AG09319 (cell line): ENCODE measurements around the gene CCSER1.
"Not testable (repeated sequence)": the region's sequence is repeated elsewhere in the genome, so short reads cannot be mapped to it uniquely, and the experiment has no call there.

Experiments used
- DNase-seq: peaks from one replicate; pipeline ENCODE4 v3.0.0-alpha.2; 2010; ENCODE audit warnings: low read depth; ENCODE audit errors: extremely low read depth
- TF ChIP-seq, protein P1 (sequence below): IDR thresholded peaks from 2 replicates; pipeline ENCODE4 v1.5.1; 2011; ENCODE audit warnings: low read depth, mild to moderate bottlenecking, inconsistent platforms, low read length, moderate library complexity

CCSER1 gene

DNA sequence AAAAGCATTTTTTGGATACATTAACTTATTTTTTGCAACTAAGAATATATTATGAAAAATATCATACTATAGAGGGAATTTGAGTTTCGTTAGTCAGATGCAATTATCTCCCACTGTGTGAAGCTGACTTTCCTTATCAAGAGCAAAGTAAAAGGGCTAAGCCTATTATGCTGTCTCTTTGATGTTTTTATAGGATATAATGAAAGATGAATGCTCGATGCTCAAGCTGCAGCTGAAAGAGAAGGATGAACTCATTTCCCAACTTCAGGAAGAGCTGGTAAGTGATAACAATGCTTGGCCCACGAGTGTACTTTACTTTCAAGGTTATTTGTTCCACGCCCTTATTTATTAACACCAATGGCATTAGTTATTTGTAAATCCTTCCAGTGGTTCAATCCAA is 688.4 kb downstream of the CCSER1 start:
- DNase-seq: no peak
- TF ChIP-seq, protein P1, sequence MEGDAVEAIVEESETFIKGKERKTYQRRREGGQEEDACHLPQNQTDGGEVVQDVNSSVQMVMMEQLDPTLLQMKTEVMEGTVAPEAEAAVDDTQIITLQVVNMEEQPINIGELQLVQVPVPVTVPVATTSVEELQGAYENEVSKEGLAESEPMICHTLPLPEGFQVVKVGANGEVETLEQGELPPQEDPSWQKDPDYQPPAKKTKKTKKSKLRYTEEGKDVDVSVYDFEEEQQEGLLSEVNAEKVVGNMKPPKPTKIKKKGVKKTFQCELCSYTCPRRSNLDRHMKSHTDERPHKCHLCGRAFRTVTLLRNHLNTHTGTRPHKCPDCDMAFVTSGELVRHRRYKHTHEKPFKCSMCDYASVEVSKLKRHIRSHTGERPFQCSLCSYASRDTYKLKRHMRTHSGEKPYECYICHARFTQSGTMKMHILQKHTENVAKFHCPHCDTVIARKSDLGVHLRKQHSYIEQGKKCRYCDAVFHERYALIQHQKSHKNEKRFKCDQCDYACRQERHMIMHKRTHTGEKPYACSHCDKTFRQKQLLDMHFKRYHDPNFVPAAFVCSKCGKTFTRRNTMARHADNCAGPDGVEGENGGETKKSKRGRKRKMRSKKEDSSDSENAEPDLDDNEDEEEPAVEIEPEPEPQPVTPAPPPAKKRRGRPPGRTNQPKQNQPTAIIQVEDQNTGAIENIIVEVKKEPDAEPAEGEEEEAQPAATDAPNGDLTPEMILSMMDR: no peak

DNA sequence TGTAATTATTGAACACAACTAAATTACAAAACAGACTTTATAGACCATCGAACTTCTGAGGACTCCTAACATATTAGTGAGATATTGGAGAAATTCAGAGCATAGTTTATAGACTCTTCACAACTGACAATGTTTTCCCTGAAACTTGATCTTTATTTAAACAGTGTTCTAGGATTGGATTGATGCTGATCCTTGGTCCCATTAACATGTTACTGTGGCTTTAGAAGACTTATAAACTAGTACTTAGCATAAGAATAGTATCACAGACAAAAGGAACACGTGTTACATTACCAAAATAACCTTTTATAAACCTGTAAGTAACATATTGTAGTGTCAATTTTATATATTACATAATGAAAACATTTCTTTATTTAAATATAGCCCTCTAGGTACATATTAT is 689.6 kb downstream of the CCSER1 start:
- DNase-seq: no peak

DNA sequence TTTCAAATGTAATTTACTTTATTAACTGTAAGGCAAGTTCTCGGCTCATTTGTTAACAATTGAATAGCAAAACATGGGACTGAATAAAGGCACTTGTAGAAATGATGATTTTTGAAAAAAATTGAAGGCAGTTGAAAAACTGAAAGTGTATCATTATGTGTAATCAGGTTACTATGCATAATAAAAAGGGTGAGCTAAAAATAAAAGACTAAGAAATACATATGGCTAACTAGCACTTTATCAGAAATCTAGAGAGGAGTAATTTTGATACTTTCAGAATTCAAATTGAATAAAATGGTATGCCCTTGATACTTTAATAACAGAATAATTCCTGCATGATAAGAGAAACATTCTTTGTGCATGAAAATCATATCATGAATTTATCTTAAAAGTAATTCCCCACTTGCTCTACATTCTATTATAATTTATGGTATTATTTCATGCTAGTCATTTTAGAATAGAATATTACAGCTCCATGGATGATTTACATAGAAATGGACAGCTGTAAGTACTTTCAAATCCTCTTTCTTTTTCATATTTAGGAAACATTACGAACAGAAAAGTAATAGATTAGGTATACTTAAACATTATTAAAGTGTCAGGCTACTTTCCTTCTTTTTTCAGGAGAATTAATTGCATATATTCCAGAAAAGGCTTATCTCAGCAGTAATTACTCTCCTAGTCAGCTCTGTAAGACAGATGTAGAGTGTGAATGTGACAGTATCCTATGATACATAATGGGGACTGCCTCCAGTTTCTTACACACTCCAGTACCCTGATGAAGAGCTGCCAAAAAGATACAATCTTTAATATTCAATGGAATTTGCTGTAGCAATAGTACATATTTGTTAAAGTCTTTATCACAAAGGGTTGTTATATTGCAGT is 697.3 kb downstream of the CCSER1 start:
- DNase-seq: no peak
- TF ChIP-seq, protein P1: no peak

More for the DNA sequence above, 689.6 kb downstream of the CCSER1 start:
- TF ChIP-seq, protein P1: no peak

DNA sequence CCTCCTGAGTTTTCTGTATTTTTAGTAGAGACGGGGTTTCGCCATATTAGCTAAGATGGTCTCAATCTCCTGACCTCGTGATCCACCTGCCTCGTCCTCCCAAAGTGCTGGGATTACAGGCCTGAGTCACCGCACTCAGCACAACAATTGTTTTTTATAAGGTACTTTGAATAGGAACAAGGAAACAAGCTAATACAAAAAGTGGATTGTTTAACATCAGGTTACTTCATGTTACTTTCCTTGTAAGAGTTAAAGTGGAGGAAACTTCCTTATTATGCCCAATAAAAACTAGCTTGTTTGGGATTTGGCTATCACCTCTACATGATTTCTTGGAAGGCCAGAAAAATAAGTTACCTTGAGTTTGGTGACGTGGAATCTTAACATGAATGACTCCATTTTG is 698.7 kb downstream of the CCSER1 start:
- TF ChIP-seq, protein P1: no peak
- DNase-seq: no peak

DNA sequence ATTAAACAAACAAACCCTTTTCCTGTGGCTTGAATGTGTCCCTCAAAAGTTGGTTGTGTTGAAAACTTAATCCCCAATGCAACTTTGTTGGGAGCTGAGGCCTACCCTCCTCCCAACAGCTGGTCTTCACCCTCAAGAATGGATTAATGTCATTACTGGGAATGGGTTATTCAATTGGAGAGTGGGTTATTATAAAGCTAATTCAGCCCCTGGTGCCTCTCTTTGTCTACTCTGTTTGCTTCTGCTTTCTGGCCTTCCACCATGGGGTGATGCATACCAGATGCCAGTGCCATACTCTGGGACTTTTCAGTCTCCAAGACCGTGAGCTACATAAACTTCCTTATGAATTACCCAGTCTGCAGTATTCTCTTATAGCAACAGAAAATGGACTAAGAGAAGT is 706.5 kb downstream of the CCSER1 start:
- TF ChIP-seq, protein P1: no peak
- DNase-seq: no peak

DNA sequence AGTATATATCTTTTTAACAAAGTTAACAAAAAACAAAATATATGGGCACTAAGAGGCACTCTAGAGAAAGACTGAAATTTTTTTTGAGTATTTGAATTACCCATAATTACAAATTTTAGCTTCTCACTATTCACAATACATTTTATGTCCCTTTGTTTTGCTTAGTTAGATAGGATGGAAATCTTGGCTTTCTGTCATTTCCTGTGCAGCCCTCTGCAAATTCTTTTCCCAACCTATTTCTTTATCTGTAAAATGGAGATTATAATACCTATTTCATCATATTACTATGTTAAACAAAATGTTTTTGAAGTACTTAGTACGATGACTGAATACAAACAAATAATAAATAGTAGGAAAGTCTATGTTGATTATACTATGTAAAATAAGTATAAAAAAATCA is 710.0 kb downstream of the CCSER1 start:
- TF ChIP-seq, protein P1: no peak
- DNase-seq: no peak

DNA sequence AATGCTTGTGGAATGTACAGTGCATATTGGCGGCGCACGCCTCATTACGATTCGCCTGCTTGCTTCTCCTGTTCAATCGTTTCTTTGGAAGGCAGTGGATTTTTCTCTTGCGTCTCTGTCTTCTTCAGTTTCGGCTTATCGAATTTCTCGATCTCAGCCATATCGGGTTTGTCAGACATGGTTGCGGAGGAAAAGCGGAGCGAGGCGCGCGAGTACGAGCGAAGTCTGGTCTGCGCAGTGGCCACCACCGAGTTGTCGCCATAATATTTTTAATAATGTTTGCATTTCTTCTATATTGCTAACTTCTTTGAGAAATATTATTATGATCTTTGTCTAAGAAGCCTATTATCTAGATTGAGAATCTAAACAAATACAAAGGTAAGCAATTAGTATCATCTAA is 711.7 kb downstream of the CCSER1 start:
- not testable (repeated sequence) for DNase-seq

DNA sequence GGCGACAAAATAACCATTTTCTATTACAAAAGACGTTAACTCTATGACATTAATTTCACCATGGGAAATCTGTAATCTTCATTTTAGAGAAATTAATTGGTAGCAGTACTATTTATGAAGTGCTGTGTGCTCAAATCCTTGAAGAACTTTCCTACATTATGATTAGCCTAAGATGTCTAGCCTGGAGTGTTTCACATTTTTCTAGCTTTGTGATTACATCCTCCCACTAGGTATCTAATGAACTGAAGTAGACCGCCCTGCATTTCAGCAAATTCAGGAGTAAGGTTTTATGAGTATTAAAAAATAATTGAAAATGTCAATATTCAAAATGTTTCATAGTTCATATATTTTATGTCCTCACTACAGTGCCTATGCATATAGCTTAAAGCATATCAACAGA is 713.1 kb downstream of the CCSER1 start:
- TF ChIP-seq, protein P1: no peak
- no peak for DNase-seq
